ENCODE measurements around the gene EFR3B. TPM values are rescaled to one million over a fixed set of nuclear protein-coding genes. Genes with fewer than 3 reads are reported as not detected.
"Not testable (repeated sequence)": the region's sequence is repeated elsewhere in the genome, so short reads cannot be mapped to it uniquely, and the experiment has no call there.

The EFR3B gene
- total RNA-seq, 2 donors from 2014 or later: 0.98 to 3.2 TPM

GRCh38 chr2:25089605-25090315 is 47.9 kb downstream of the EFR3B start:
- DNase-seq (ENCODE audit: low spot score): no peak
- ATAC-seq: peak in 1 of 2 donors; percentile 9
- no peaks in the 10 kb centered on the region for H3K36me3 Mint-ChIP-seq
- H3K4me1 Mint-ChIP-seq (ENCODE audit: low read depth in 2 of 2): no peaks in the 10 kb centered on the region
- no peaks in the 10 kb centered on the region for H3K9me3 Mint-ChIP-seq
- H3K27me3 Mint-ChIP-seq: no peaks in the 10 kb centered on the region
- H3K4me3 Mint-ChIP-seq: no peak overlapping the region
- H3K27ac Mint-ChIP-seq: no peak overlapping the region

- Mint-ChIP-seq H3K9me3 (no peaks in the 10 kb centered on the region), H3K36me3 (no peaks in the 10 kb centered on the region), H3K27ac (no peak overlapping the region), H3K4me3 (no peak overlapping the region), H3K27me3 (no peaks in the 10 kb centered on the region), H3K4me1 (ENCODE audit: low read depth in 2 of 2) (no peaks in the 10 kb centered on the region)
- DNase-seq (ENCODE audit: low spot score) (no peak), ATAC-seq (no peak)
Observed at GRCh38 chr2:25090801-25091200, 48.9 kb downstream of the EFR3B start.

- Mint-ChIP-seq H3K4me1 (ENCODE audit: low read depth in 2 of 2) (no peaks in the 10 kb centered on the region), H3K4me3 (no peak overlapping the region), H3K27me3 (no peaks in the 10 kb centered on the region), H3K9me3 (no peaks in the 10 kb centered on the region), H3K36me3 (no peaks in the 10 kb centered on the region), H3K27ac (no peak overlapping the region)
- ATAC-seq (peak in 1 of 2 donors; percentile 22), DNase-seq (ENCODE audit: low spot score) (no peak)
Observed at GRCh38 chr2:25091265-25091664, 49.4 kb downstream of the EFR3B start.

- no peak overlapping the region for H3K27ac Mint-ChIP-seq
- H3K27me3 Mint-ChIP-seq: peaks cover 0 to 7% of the 10 kb centered on the region in 2 donors
- H3K9me3 Mint-ChIP-seq: no peaks in the 10 kb centered on the region
- no peaks in the 10 kb centered on the region for H3K36me3 Mint-ChIP-seq
- no peak overlapping the region for H3K4me3 Mint-ChIP-seq
- no peak for ATAC-seq
- no peak for DNase-seq (ENCODE audit: low spot score)
- no peaks in the 10 kb centered on the region for H3K4me1 Mint-ChIP-seq (ENCODE audit: low read depth in 2 of 2)
Observed at GRCh38 chr2:25098056-25098455, 56.2 kb downstream of the EFR3B start.

GRCh38 chr2:25098670-25099486 is 57.0 kb downstream of the EFR3B start:
- Mint-ChIP-seq H3K9me3 (no peaks in the 10 kb centered on the region), H3K4me1 (ENCODE audit: low read depth in 2 of 2) (no peaks in the 10 kb centered on the region), H3K27ac (no peak overlapping the region), H3K36me3 (no peaks in the 10 kb centered on the region), H3K4me3 (no peak overlapping the region), H3K27me3 (peaks cover 0 to 9% of the 10 kb centered on the region in 2 donors)
- no peak for DNase-seq (ENCODE audit: low spot score)
- no peak for ATAC-seq

- not testable (repeated sequence) for H3K4me1 Mint-ChIP-seq (ENCODE audit: low read depth in 2 of 2)
- peak in 1 of 2 donors; percentile 55 for ATAC-seq
Observed at GRCh38 chr2:25102352-25102751, 60.5 kb downstream of the EFR3B start.

GRCh38 chr2:25103287-25103871 is 61.5 kb downstream of the EFR3B start:
- ATAC-seq (no peak), DNase-seq (ENCODE audit: low spot score) (no peak)

More at GRCh38 chr2:25102352-25102751, 60.5 kb downstream of the EFR3B start:
- H3K27ac Mint-ChIP-seq; DNase-seq (ENCODE audit: low spot score); H3K36me3 Mint-ChIP-seq; H3K4me3 Mint-ChIP-seq; H3K9me3 Mint-ChIP-seq: not testable (repeated sequence)
- H3K27me3 Mint-ChIP-seq: peaks cover 0 to 14% of the 10 kb centered on the region in 2 donors

GRCh38 chr2:25104736-25105135 is 62.9 kb downstream of the EFR3B start:
- Mint-ChIP-seq H3K36me3 (no peaks in the 10 kb centered on the region), H3K4me3 (no peak overlapping the region), H3K9me3 (no peaks in the 10 kb centered on the region), H3K27me3 (peaks cover 0 to 14% of the 10 kb centered on the region in 2 donors), H3K27ac (no peak overlapping the region), H3K4me1 (ENCODE audit: low read depth in 2 of 2) (no peaks in the 10 kb centered on the region)
- DNase-seq (ENCODE audit: low spot score): no peak
- no peak for ATAC-seq

More at GRCh38 chr2:25103287-25103871, 61.5 kb downstream of the EFR3B start:
- H3K4me3 Mint-ChIP-seq: no peak overlapping the region
- H3K27ac Mint-ChIP-seq: no peak overlapping the region
- no peaks in the 10 kb centered on the region for H3K36me3 Mint-ChIP-seq
- H3K9me3 Mint-ChIP-seq: no peaks in the 10 kb centered on the region
- H3K4me1 Mint-ChIP-seq (ENCODE audit: low read depth in 2 of 2): no peaks in the 10 kb centered on the region
- peaks cover 0 to 14% of the 10 kb centered on the region in 2 donors for H3K27me3 Mint-ChIP-seq

- Mint-ChIP-seq H3K4me3 (no peak overlapping the region), H3K4me1 (ENCODE audit: low read depth in 2 of 2) (no peaks in the 10 kb centered on the region), H3K9me3 (no peaks in the 10 kb centered on the region), H3K27me3 (peaks cover 5 to 20% of the 10 kb centered on the region in 2 donors), H3K36me3 (no peaks in the 10 kb centered on the region), H3K27ac (no peak overlapping the region)
- ATAC-seq (no peak), DNase-seq (ENCODE audit: low spot score) (no peak)
Observed at GRCh38 chr2:25105336-25106085, 63.6 kb downstream of the EFR3B start.

- ATAC-seq (no peak), DNase-seq (ENCODE audit: low spot score) (no peak)
- Mint-ChIP-seq H3K27me3 (peaks cover 15 to 20% of the 10 kb centered on the region in 2 donors), H3K4me1 (ENCODE audit: low read depth in 2 of 2) (no peaks in the 10 kb centered on the region), H3K36me3 (no peaks in the 10 kb centered on the region), H3K4me3 (no peak overlapping the region), H3K27ac (no peak overlapping the region), H3K9me3 (no peaks in the 10 kb centered on the region)
Observed at GRCh38 chr2:25109822-25110221, 67.9 kb downstream of the EFR3B start.

- H3K9me3 Mint-ChIP-seq: no peaks in the 10 kb centered on the region
- ATAC-seq (peak; percentile 28 to 50), DNase-seq (ENCODE audit: low spot score) (no peak)
- H3K27ac Mint-ChIP-seq: no peak overlapping the region
- H3K4me3 Mint-ChIP-seq: no peak overlapping the region
- H3K27me3 Mint-ChIP-seq: peaks cover 15 to 23% of the 10 kb centered on the region in 2 donors
- H3K4me1 Mint-ChIP-seq (ENCODE audit: low read depth in 2 of 2): no peaks in the 10 kb centered on the region
- no peaks in the 10 kb centered on the region for H3K36me3 Mint-ChIP-seq
Observed at GRCh38 chr2:25112113-25112512, 70.2 kb downstream of the EFR3B start.

- Mint-ChIP-seq H3K27me3 (peaks cover 18 to 19% of the 10 kb centered on the region in 2 donors), H3K9me3 (no peaks in the 10 kb centered on the region), H3K36me3 (no peaks in the 10 kb centered on the region), H3K27ac (no peak overlapping the region), H3K4me1 (ENCODE audit: low read depth in 2 of 2) (no peaks in the 10 kb centered on the region), H3K4me3 (no peak overlapping the region)
- no peak for ATAC-seq
- DNase-seq (ENCODE audit: low spot score): no peak
Observed at GRCh38 chr2:25115249-25115883, 73.5 kb downstream of the EFR3B start.

- Mint-ChIP-seq H3K36me3 (no peaks in the 10 kb centered on the region), H3K27me3 (peaks cover 13 to 14% of the 10 kb centered on the region in 2 donors), H3K9me3 (no peaks in the 10 kb centered on the region), H3K27ac (no peak overlapping the region), H3K4me1 (ENCODE audit: low read depth in 2 of 2) (no peaks in the 10 kb centered on the region), H3K4me3 (no peak overlapping the region)
- DNase-seq (ENCODE audit: low spot score) (no peak), ATAC-seq (no peak)
Observed at GRCh38 chr2:25115902-25116301, 74.0 kb downstream of the EFR3B start.

Measured in natural killer cell treated with Interleukin-12 subunit alpha and Interleukin-12 subunit beta and Interleukin-15 and Interleukin-18, amount 100 ng/mL, for 72 hours (primary cell).